ENCODE results near the gene DNAH14.
"Not testable (repeated sequence)": the region's sequence is repeated elsewhere in the genome, so short reads cannot be mapped to it uniquely, and the experiment has no call there.

DNAH14 gene

DNA sequence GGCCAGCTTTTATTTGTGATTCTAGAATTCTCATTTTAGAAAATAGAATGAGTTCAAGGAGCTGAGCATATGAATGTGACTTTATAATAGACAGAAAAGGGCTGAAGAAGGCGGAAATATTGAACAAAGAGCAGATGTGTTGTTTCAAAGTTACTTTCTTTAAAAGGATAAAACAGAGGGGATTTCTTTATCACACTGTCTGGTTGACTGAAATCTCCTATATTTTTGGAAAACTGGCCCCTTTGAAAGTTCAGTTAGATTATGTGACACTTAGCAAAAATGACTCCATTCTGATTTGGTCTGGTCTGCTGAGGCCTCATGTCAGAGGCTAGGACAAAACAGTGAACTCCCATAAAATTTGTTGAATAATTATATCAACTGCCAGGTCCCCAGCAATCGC lies 46.4 kb upstream of the DNAH14 start:
- no peak overlapping the region for H2AK5ac ChIP-seq (ENCODE audit: low read length)
- H4K5ac ChIP-seq (ENCODE audit: low read length), result no peak overlapping the region
- H2BK5ac ChIP-seq (ENCODE audit: low read length), result no peak overlapping the region
- H3K36me3 ChIP-seq (ENCODE audit: control insufficient read depth, insufficient read depth, low read length), result no peaks in the 10 kb centered on the region
- no peak overlapping the region for H2BK15ac ChIP-seq (replicated peaks; ENCODE audit: low read depth)
- no peak overlapping the region for H3K4me2 ChIP-seq (ENCODE audit: low read length)
- H4K8ac ChIP-seq (ENCODE audit: low read depth, low read length), result no peak overlapping the region
- no peaks in the 10 kb centered on the region for H3K79me1 ChIP-seq (ENCODE audit: low read length)
- no peak overlapping the region for H3K4me3 ChIP-seq (ENCODE audit: low read length)
- H3K23ac ChIP-seq (ENCODE audit: low read length), result no peak overlapping the region
- WGBS (ENCODE audit: extremely low coverage, insufficient coverage, low lambda C conversion rate), result no CpG with 5 or more reads among the region's 2 CpGs
- H3K56ac ChIP-seq (ENCODE audit: low read length), result peak overlapping the region; percentile 27
- no peak overlapping the region for H3K9ac ChIP-seq (ENCODE audit: low read length)
- H2BK120ac ChIP-seq (ENCODE audit: low read depth, low read length), result no peak overlapping the region
- peaks cover 14% of the 10 kb centered on the region for H3K4me1 ChIP-seq (ENCODE audit: control insufficient read depth, low read depth, low read length)
- H3K27me3 ChIP-seq (ENCODE audit: insufficient read depth, low read length, poor library complexity), result no peaks in the 10 kb centered on the region
- H3K27ac ChIP-seq (ENCODE audit: low read depth, low read length), result no peak overlapping the region
- DNase-seq, result no peak
- H3K79me2 ChIP-seq (ENCODE audit: control insufficient read depth, insufficient read depth, low read length), result no peaks in the 10 kb centered on the region
- no peak overlapping the region for H3K4ac ChIP-seq (ENCODE audit: low read depth, low read length)
- H3K18ac ChIP-seq (ENCODE audit: low read length), result peak overlapping the region; percentile 53

DNA sequence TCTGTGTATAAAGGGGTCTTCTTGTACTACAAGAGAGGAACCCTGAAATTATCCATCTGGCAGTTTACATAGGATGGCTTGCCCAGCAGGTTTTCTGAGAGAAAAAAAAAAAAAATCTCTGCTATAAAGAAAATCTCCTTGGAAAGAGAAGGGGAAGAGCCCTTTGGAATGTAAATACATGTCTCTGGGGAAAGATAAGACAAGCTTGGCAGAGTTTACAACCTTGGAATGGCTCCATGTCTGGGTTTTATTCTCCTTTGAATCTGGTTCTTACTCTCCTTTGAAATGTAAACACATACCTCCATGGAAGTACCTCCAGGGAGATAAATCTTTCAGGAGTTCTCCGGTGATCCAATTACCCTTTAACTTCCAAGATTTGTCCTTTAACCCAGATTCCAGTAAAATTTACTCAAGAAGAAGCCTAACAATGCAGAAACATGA lies 45.1 kb upstream of the DNAH14 start:
- Histone ChIP-seq H3K9ac (ENCODE audit: low read length) (no peak overlapping the region), H2BK15ac (replicated peaks; ENCODE audit: low read depth) (no peak overlapping the region), H3K36me3 (ENCODE audit: control insufficient read depth, insufficient read depth, low read length) (no peaks in the 10 kb centered on the region), H3K4me2 (ENCODE audit: low read length) (no peak overlapping the region), H3K79me1 (ENCODE audit: low read length) (no peaks in the 10 kb centered on the region), H2BK120ac (ENCODE audit: low read depth, low read length) (no peak overlapping the region), H2AK5ac (ENCODE audit: low read length) (no peak overlapping the region), H2BK5ac (ENCODE audit: low read length) (no peak overlapping the region), H3K4me3 (ENCODE audit: low read length) (no peak overlapping the region), H3K23ac (ENCODE audit: low read length) (no peak overlapping the region), H3K27me3 (ENCODE audit: insufficient read depth, low read length, poor library complexity) (no peaks in the 10 kb centered on the region), H3K18ac (ENCODE audit: low read length) (peak overlapping the region; percentile 65), H4K8ac (ENCODE audit: low read depth, low read length) (no peak overlapping the region), H3K79me2 (ENCODE audit: control insufficient read depth, insufficient read depth, low read length) (no peaks in the 10 kb centered on the region), H3K56ac (ENCODE audit: low read length) (no peak overlapping the region), H4K5ac (ENCODE audit: low read length) (no peak overlapping the region), H3K27ac (ENCODE audit: low read depth, low read length) (peak overlapping the region; percentile 49), H3K4ac (ENCODE audit: low read depth, low read length) (no peak overlapping the region), H3K4me1 (ENCODE audit: control insufficient read depth, low read depth, low read length) (peaks cover 14% of the 10 kb centered on the region)
- no CpG with 5 or more reads among the region's 1 CpG for whole genome bisulfite sequencing (ENCODE audit: extremely low coverage, insufficient coverage, low lambda C conversion rate)
- DNase-seq, result peak; percentile 72

DNA sequence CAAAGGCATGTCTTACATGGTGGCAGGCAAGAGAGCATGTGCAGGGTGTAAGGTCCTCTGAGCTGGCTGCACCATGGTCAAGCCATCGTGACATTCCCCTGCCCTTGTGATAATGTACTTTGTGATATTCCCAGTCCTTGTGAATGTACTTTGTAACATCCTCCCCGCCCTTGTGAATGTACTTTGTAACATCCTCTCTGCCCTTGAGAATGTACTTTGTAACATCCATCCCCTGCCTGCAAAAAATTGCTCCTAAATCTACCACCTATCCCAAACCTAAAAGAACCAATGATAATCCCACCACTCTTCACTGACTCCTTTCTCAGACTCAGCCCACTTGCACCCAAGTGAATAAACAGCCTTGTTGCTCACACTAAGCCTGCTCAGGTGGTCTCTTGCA lies 44.1 kb upstream of the DNAH14 start:
- not testable (repeated sequence) for H3K4ac ChIP-seq (ENCODE audit: low read depth, low read length); H3K23ac ChIP-seq (ENCODE audit: low read length); H3K18ac ChIP-seq (ENCODE audit: low read length); H2BK5ac ChIP-seq (ENCODE audit: low read length); H3K36me3 ChIP-seq (ENCODE audit: control insufficient read depth, insufficient read depth, low read length); H4K8ac ChIP-seq (ENCODE audit: low read depth, low read length); H2AK5ac ChIP-seq (ENCODE audit: low read length); H3K56ac ChIP-seq (ENCODE audit: low read length); H3K4me3 ChIP-seq (ENCODE audit: low read length); H3K79me1 ChIP-seq (ENCODE audit: low read length); H3K27ac ChIP-seq (ENCODE audit: low read depth, low read length); H3K79me2 ChIP-seq (ENCODE audit: control insufficient read depth, insufficient read depth, low read length); H4K5ac ChIP-seq (ENCODE audit: low read length); H3K9ac ChIP-seq (ENCODE audit: low read length); H3K4me2 ChIP-seq (ENCODE audit: low read length); DNase-seq; H2BK120ac ChIP-seq (ENCODE audit: low read depth, low read length); H3K27me3 ChIP-seq (ENCODE audit: insufficient read depth, low read length, poor library complexity); H2BK15ac ChIP-seq (replicated peaks; ENCODE audit: low read depth)
- H3K4me1 ChIP-seq (ENCODE audit: control insufficient read depth, low read depth, low read length), result peaks cover 12% of the 10 kb centered on the region
- WGBS (ENCODE audit: extremely low coverage, insufficient coverage, low lambda C conversion rate), result no CpG with 5 or more reads among the region's 2 CpGs

DNA sequence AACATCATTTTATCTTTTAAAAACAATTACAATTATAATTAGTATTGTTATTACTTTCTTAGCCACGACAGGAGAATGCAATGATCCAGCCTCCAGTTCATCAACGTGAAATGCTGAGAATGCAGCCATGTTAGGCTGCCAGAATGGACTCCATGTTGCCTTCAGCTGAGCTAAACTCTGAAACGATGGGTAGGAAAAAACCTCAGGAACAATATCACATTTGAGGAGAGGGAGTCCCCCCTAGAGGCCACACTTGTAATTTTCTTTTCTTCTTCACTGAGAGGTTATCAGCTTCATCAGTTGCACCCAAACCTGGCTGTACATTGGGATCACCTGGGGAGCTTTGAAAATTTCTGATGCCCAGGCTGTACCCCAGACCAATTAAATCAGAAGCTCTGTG lies 34.6 kb upstream of the DNAH14 start:
- Histone ChIP-seq H3K56ac (ENCODE audit: low read length) (no peak overlapping the region), H3K4me1 (ENCODE audit: control insufficient read depth, low read depth, low read length) (no peaks in the 10 kb centered on the region), H3K36me3 (ENCODE audit: control insufficient read depth, insufficient read depth, low read length) (no peaks in the 10 kb centered on the region), H3K79me2 (ENCODE audit: control insufficient read depth, insufficient read depth, low read length) (no peaks in the 10 kb centered on the region), H3K23ac (ENCODE audit: low read length) (no peak overlapping the region), H4K5ac (ENCODE audit: low read length) (no peak overlapping the region), H4K8ac (ENCODE audit: low read depth, low read length) (no peak overlapping the region), H3K79me1 (ENCODE audit: low read length) (no peaks in the 10 kb centered on the region), H3K18ac (ENCODE audit: low read length) (no peak overlapping the region), H2BK120ac (ENCODE audit: low read depth, low read length) (no peak overlapping the region), H3K4ac (ENCODE audit: low read depth, low read length) (no peak overlapping the region), H3K9ac (ENCODE audit: low read length) (no peak overlapping the region), H3K4me3 (ENCODE audit: low read length) (no peak overlapping the region), H2BK5ac (ENCODE audit: low read length) (no peak overlapping the region), H2AK5ac (ENCODE audit: low read length) (no peak overlapping the region), H3K4me2 (ENCODE audit: low read length) (no peak overlapping the region), H2BK15ac (replicated peaks; ENCODE audit: low read depth) (no peak overlapping the region), H3K27ac (ENCODE audit: low read depth, low read length) (no peak overlapping the region), H3K27me3 (ENCODE audit: insufficient read depth, low read length, poor library complexity) (no peaks in the 10 kb centered on the region)
- no CpG with 5 or more reads among the region's 3 CpGs for WGBS (ENCODE audit: extremely low coverage, insufficient coverage, low lambda C conversion rate)
- DNase-seq, result peak; percentile 79

DNA sequence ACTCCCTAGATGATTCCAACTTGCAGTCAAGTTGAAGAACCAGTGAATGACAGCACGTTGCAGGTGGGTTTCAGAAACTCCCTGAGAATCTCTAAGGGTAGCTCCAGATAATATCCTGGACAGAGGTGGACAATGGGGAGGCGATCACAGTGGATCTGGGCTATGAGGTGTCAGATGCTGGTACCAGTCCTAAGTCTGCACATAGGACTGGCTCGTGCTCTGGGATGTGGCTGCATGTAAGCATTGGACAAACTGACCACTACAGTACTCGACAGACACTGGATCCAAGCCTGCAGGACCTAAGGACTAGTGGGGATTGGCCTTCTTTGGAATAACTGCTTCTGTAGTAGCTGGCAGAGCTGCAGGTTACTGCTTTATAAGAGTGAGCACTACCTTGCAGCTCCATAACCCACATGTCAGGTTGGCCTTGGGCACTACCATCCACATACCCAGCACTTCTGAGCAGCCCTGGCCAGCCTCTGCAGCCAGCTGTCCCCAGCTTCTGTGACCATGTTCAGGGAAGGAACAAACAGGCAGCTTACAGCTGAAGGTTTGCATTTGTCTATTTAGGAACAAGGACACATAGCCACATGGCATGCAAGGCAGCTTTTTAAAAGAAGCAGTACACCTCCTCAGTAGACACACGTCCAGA lies 33.2 kb upstream of the DNAH14 start:
- no peaks in the 10 kb centered on the region for H3K36me3 ChIP-seq (ENCODE audit: control insufficient read depth, insufficient read depth, low read length)
- no peak overlapping the region for H3K9ac ChIP-seq (ENCODE audit: low read length)
- H3K4me3 ChIP-seq (ENCODE audit: low read length), result no peak overlapping the region
- no peaks in the 10 kb centered on the region for H3K79me1 ChIP-seq (ENCODE audit: low read length)
- WGBS (ENCODE audit: extremely low coverage, insufficient coverage, low lambda C conversion rate), result no CpG with 5 or more reads among the region's 5 CpGs
- H3K79me2 ChIP-seq (ENCODE audit: control insufficient read depth, insufficient read depth, low read length), result no peaks in the 10 kb centered on the region
- no peak overlapping the region for H3K18ac ChIP-seq (ENCODE audit: low read length)
- no peak overlapping the region for H3K27ac ChIP-seq (ENCODE audit: low read depth, low read length)
- no peak overlapping the region for H2BK5ac ChIP-seq (ENCODE audit: low read length)
- no peak overlapping the region for H3K4ac ChIP-seq (ENCODE audit: low read depth, low read length)
- no peaks in the 10 kb centered on the region for H3K4me1 ChIP-seq (ENCODE audit: control insufficient read depth, low read depth, low read length)
- H4K5ac ChIP-seq (ENCODE audit: low read length), result no peak overlapping the region
- H2AK5ac ChIP-seq (ENCODE audit: low read length), result no peak overlapping the region
- no peak overlapping the region for H3K23ac ChIP-seq (ENCODE audit: low read length)
- no peak overlapping the region for H4K8ac ChIP-seq (ENCODE audit: low read depth, low read length)
- H3K4me2 ChIP-seq (ENCODE audit: low read length), result no peak overlapping the region
- no peak for DNase-seq
- no peaks in the 10 kb centered on the region for H3K27me3 ChIP-seq (ENCODE audit: insufficient read depth, low read length, poor library complexity)
- H2BK15ac ChIP-seq (replicated peaks; ENCODE audit: low read depth), result no peak overlapping the region
- H3K56ac ChIP-seq (ENCODE audit: low read length), result no peak overlapping the region
- no peak overlapping the region for H2BK120ac ChIP-seq (ENCODE audit: low read depth, low read length)

All from mesendoderm (in vitro differentiated cells).